Endometrial microvascular endothelial cells (primary cell): ENCODE results near the gene NLGN1. TPM values are rescaled to one million over a fixed set of nuclear protein-coding genes. Genes with fewer than 3 reads are reported as not detected.
"Not testable (repeated sequence)": the region's sequence is repeated elsewhere in the genome, so short reads cannot be mapped to it uniquely, and the experiment has no call there.

Experiments
- in situ Hi-C: cut with HindIII; loops from 2 replicates; pipeline ENCODE4 v1.10.0; 2017; ENCODE audit warnings: low sequenced_read_pairs, low pct_unique_long_range_greater_than_20kb; ENCODE audit errors: inconsistent ontology term
- total RNA-seq: library from RNA; depleted of rRNA; stranded (reverse); fragments of >200 nt; gene quantifications from one replicate; pipeline ENCODE4 v1.2.3, GENCODE V29; 2015; ENCODE audit errors: inconsistent ontology term

NLGN1 gene
- total RNA-seq, 1 donor from 2014 or later: 10.3 TPM

DNA sequence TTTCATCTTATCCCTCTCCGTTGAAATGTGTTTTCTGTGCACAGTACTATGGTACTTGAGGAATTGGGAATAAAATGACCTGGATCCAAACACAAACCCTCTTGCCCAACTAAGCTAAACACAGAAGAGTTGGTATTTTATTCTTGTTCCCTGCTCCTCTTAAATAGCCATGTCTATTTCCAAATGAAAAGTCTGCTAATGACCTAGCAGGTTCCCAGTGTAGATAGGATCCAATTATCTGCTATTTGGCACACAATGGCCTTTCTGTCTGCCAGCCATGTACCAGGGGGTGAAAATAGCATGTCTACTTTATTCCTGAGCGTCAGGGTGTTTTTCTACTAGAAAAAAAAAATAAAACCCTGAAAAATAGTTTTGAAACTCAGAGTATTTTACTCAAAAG, 804.6 kb downstream of the NLGN1 start:
- in situ Hi-C loops: no loop called here

DNA sequence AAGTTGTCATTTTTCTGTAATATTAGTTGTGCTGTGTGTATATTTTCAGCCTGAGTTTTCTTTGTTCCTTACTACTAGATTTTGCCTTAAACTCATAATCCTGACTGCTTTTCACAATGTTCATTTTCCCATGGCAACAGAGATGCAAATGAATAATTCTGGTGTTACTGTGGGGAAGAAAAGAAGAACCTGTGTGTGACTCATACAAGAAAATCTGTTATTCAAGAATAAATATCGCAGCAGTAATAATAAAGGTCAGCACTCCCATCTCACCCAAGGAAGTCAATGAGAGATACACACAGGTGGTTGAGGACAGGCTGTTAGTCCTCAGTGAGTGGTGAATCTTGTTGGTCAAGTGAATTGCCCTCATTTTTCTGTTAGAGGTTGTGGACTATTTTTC, 805.0 kb downstream of the NLGN1 start:
- in situ Hi-C loops: no loop called here

DNA sequence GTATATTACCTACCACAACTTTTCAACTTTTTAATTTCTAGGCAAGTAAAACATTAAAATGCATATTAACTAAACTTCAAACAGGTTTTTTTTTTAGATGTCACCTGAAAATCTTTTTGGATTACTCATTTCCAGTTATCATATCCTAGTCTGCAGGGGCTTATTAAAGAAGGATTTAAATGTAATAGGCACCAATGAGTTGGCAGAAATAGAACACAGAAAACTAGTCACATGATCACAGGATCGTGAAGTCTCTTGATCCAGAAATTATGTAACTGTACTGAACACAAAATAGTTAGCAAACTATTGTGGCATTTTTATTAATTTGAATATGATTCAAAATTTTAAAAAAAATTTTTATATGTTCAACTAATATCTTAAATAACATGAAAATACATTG, 807.2 kb downstream of the NLGN1 start:
- in situ Hi-C loops: no loop called here

DNA sequence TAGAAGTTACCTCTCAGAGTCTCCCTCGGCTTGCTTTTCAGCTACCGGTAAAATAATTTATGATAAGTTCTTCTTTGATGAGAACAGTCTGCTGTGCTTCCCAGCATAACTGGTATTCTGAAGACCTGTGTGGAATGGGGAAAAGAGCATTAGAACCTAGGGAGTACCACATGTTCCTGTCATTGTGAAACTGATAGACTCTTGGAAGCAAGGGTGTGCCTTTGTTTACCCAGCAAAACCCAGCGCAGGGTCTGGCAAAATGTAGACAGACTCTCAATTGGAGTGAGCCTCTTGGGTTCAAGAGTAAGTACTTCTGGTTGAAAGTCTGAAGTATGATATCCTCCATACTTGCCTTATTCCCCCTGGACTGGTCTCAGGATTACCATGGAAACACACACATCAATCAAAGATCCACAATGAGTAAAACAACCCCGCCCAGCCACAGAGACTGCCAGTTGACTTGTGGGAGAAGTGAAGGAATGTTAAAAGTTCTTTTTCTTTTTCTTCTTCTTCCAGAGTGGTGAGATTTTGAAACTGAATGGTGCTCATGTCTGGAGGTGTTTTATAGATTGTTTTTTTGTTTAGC, 809.2 kb downstream of the NLGN1 start:
- in situ Hi-C loops: no loop called here

DNA sequence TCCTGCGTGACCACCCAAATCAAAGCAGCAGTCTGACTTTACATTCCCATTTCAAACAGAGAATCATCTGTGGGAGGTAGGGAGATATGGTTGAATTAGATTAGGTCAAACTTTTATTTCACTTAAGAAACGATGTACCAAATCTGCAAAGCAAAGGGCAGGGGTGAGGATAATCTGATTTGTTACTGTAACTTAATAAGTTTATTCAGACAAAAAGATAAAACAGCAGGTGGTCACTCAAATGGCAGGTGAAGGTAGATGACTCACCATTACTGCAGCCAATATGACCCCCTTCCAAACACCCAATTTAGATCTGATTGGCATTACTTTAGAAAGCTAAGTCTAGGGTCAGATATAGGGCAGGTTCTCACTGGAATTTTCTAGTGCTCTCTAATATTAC, 810.6 kb downstream of the NLGN1 start:
- in situ Hi-C loops: no loop called here

DNA sequence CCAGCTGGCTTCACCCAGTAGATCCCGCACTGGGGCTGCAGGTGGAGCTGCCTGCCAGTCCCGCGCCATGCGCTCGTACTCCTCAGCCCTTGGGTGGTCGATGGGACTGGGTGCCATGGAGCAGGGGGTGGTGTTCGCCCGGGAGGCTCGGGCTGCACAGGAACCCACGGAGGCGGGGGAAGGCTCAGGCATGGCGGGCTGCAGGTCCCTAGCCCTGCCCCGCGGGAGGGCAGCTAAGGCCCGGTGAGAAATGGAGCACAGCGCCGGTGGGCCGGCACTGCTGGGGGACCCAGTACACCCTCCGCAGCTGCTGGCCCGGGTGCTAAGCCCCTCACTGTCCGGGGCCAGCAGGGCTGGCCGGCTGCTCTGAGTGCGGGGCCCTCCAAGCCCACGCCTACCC, 814.4 kb downstream of the NLGN1 start:
- in situ Hi-C loops: not testable (repeated sequence)

DNA sequence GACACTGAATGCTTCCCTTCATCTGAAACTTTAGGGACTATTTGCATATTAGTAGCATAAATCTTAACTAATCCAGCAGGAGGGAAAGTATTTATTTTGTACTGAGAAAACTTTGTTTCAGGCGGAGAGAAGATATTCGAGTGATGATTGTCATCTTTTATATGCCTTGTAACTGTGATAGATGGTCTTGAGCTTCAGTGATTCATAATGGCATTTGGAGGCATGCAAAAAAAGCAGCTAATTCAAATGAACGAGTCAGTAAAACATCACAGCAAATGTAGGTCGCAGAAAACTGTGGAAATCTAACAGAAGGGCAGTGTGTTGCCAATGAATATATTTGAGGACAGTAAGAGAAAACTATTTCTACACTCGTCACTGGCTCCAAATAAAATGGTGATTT, 817.9 kb downstream of the NLGN1 start:
- in situ Hi-C loops: no loop called here

DNA sequence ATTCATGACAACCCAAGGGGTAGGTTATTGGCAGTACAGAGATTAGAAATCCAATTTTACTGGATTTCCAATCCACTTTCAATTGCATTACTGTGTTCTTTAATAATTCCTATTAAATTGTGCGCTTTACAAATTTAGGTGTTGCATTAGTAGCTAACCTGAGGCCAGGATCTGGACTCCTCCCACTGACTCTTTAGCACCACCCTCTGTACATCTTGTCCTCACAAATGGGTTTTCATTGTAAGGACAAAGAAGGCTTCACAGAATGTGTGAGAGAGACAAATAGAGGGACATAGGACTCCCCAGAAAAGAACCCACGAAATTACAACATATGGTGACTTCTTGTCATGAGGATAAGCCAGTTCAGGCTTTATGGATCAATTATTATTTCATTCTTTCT, 818.5 kb downstream of the NLGN1 start:
- in situ Hi-C loops: no loop called here

DNA sequence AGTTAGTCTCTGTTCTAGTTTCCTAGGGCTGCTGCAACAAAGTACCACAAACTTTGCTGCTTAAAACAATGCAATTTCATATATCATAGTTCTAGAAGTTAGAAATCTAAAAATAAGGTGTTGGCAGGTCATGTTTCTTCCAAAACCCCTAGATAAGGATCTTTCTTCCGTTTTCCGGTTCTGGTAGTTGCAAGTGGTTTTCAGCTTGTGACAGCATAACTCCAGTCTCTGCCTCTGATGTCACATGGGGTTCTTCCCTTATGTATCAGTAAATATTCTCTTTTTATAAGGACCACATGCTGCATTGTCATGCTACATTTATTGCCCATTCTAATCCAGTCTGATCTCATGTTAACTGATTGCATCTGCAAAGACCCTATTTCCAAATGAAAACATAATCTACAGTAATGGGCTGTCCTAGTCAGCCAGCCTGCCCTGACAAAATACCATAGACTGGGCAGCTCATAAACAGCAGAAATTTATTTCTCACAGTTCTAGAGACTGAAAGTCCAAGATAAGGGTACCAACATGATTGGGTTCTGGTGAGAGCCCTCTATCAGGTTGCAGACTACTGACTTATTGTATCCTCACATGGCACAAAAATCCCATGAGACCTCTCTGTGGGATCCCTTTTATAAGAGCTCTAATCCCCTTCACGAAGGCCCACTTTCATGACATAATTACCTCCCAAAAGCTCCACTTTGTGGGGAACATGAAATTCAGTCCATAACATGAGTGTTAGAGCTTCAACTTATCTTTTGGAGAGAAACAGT, 819.6 kb downstream of the NLGN1 start:
- in situ Hi-C loops: no loop called here

DNA sequence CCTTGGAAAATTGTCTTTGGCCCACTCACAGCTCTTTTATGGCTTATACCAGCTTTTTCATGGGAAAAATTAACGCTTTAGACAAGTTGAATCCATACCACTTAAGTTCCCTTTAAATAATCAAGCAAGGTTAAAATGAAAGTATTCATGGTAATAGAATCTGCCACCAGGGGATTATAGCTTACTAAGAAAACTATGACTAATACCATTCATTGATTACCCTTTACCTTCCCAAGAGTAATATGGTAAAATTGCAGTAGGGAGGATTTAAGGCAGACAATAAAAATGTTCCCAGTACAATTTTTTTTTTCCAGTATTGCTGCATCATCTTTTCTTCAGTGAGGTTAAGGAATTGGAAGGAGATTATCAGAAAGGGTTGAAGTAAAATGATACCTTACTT, 820.5 kb downstream of the NLGN1 start:
- in situ Hi-C loops: no loop called here

DNA sequence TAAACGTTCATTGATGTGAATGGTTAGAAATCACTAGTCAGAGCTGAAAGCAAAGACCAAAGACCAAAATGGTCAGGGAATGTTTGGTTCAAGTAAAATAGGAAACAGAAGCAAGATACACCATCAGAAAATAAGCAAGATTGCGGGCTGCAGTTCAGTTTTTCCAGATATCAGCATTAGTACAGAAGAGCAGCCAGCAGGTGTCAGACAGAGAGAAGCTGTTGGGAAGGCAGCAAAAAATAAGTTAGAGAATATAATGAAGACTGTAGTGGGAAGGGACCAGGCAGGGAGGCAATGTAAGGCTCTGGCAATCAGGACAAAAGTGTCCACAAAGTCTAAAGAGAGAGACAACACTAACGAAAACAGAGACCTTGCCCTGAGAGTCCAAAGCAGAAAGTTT, 822.2 kb downstream of the NLGN1 start:
- in situ Hi-C loops: no loop called here

DNA sequence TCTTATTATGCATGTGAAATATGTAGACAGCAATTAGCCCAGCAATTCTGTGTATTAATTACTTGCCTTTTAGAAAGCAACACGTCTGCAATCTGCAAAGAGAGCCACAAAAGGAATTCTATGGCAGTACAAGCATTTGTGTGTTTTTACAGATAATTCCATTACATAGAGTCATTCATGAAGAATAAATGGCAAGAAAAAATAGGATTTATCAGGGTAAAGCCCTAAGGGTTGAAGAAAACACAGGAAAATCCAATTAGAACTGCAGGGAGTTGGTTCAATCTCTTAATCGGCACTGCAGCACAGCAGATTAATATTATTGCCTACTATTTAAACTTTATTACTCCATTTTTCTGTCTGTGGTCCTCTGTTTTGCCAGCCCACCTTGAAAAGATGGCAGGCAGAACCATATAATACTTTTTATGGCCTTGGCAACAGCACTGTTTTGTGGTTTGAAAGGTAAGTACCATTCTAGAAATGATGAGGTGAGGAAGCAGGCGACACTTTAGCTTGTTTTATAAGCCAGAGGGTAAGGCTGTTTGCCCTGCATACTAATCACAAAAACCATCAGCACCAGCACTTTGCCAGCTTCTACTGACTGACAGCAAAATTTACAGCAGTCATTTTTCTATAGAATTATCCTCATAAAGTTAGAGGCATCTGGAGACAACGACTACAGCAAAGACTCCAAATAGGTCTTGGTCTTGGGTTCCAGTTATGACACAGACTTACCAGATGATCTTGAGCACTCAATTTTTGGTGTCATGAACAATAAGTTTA, 823.4 kb downstream of the NLGN1 start:
- in situ Hi-C loops: no loop called here

DNA sequence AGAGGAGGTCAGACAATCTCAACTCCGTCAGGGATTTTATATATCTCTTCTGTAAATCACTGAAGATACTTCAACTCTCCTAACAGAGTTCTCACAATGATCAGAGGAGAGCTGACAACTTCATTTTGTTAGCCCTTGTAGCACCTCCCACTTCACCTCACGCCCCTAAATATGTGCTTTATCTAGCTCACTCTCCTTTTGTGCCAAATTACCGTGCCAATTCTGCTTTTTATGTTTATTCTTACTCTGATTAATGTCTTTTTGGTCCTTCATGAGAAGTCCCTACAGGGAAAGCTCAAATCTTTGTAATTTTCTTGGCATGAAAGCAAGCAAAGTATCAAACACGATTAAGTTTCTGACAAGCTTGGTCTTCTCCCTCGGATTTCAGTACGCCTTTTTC, 825.5 kb downstream of the NLGN1 start:
- in situ Hi-C loops: no loop called here

DNA sequence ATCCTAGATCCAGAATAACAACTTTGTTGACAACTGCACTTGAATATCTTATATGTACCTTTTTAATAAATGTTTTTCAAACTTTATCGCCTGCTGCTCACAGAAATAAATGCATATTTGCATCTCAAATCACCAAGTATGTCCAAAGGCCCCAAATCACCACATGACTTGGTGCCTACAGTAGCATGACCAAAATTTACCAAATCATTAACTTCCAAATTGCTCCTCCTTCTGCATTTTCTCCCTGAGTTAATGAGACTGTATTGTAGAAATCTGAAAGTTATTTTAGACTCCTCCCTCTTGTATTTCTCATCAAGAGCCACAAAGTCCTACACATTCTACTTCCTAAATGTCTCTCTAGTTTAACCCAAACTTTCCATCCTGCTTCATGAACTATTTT, 826.1 kb downstream of the NLGN1 start:
- in situ Hi-C loops: no loop called here

DNA sequence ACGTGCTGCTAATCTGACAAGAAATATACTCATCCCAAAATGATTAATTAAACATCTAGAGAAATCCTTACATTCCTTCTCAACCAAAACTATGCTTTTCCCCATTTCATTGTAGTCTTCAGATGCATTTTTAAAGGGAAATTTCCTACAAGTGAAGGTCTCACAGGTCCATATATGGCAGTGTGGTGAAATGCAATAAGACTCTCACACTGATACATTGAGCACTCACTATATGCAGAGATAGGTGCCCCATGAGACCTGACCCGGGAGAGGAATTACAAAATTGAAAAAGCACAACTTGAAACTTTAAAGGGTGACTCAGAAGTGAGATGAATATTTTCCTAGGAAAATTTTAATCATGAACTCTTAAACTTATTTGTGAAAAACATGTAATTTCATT, 832.4 kb downstream of the NLGN1 start:
- in situ Hi-C loops: no loop called here

DNA sequence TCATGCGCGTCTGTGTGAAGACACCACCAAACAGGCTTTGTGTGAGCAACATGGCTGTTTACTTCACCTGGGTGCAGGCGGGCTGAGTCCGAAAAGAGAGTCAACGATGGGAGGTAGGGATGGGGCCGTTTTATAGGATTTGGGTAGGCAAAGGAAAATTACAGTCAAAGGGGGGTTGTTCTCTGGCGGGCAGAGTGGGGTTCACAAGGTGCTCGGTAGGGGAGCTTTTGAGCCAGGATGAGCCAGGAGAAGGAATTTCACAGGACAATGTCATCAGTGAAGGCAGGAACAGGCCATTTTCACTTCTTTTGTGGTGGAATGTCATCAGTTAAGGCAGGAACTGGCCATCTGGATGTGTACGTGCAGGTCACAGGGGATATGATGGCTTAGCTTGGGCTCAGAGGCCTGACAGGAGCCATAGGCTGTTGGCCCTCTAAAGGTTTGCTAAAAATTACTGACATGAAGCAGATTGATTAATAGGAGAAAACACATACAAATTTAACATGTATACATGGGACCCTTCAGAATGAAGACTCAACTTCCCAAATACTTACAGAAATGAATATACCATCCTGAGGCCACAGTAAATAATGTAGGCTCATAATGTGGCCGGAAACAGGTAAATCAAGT, 834.6 kb downstream of the NLGN1 start:
- in situ Hi-C loops: not testable (repeated sequence)

DNA sequence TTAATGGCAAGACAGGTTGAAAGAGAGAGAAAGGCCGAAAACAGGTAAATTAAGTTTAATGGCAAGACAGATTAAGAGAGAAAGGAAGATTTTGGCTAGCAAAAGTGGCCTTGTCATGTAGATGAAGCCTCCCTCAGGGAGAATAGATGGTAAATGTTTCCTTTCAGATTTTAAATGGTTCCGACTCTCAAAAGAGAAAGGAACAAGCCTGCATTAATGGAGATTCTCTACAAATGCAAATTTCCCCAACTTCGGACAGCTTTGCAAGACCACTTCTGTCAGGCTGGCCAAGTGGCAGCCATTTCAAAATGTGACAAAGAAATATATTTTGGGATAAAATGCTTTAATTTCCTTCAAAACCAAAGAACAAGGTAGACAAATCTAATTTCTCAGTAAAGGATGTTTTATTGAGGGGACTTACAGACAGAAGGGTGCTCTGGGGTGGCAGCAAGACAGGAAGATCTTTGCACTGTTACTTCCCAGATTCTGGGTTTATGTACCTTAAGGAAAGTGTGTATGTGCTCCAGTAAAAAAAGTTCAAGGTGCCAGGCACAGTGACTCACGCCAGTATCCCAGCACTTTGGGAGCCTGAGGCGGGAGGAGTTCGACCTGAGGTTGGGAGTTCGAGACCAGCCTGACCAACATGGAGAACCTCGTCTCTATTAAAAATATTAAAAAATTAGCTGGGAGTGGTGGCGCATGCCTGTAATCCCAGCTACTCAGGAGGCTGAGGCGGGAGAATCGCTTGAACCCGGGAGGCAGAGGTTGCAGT, 835.3 kb downstream of the NLGN1 start:
- in situ Hi-C loops: no loop called here

DNA sequence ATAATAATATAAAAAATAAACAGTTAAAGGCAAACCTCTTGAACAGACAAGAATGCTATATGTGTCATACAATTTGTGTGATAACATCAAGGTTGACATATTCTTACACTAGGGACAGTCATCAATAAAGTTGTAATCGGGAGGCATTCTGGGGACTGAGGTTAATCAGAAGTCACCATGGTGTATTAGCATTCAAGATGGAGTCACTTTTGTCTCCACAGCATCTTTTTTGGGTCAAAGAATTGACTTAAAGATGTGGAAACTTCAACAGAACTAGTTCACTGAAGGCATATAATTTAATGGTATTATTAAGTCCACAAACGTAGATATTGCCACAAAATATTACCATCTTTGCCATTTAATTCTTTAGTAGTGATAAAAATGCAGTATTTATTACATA, 836.0 kb downstream of the NLGN1 start:
- in situ Hi-C loops: no loop called here
